ENCODE data around the gene DBET.
"Not testable (repeated sequence)": the region's sequence is repeated elsewhere in the genome, so short reads cannot be mapped to it uniquely, and the experiment has no call there.

DNA sequence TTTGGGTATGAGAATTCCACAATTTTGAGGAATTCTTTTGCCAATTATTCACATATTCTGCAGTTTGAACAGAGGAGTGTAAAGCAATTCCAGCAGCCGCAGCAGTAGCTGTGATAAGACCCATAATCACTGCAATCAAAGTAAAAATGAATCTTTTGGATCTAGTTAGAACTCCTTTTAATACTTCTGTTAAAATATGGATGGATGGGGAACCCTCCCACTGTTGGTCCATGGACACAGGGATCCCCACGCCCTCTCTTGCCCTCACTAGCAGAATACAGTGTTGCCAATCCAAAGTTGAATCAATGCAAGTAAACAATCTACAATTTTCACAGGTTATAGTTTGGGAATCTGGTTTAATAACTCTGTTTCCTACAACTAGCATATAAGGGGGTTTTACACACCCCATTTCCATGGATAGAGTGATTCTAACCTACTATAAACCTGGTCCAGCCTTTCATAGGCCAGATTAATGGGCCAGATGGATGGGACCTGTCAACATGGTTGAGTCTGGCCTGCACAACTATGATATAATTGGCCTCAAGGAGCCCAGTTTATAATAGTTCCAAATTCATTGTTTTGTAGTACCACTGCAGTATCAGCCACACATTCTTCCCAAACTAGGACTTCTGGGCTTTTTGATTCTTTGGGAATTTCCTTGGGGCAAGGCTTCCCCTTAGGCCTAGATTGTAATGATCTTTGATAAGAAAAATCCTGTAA lies 43.6 kb downstream of the DBET start:
- TF ChIP-seq, protein P1, sequence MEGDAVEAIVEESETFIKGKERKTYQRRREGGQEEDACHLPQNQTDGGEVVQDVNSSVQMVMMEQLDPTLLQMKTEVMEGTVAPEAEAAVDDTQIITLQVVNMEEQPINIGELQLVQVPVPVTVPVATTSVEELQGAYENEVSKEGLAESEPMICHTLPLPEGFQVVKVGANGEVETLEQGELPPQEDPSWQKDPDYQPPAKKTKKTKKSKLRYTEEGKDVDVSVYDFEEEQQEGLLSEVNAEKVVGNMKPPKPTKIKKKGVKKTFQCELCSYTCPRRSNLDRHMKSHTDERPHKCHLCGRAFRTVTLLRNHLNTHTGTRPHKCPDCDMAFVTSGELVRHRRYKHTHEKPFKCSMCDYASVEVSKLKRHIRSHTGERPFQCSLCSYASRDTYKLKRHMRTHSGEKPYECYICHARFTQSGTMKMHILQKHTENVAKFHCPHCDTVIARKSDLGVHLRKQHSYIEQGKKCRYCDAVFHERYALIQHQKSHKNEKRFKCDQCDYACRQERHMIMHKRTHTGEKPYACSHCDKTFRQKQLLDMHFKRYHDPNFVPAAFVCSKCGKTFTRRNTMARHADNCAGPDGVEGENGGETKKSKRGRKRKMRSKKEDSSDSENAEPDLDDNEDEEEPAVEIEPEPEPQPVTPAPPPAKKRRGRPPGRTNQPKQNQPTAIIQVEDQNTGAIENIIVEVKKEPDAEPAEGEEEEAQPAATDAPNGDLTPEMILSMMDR (conservative IDR thresholded peaks at IDR 0.05 in 1 of 2, IDR thresholded peaks at IDR 0.05 in 1 of 2; ENCODE audit: extremely low read depth in 1 of 2, insufficient read depth in 1 of 2, low read depth in 1 of 2, low read length in 2 of 2) = not testable (repeated sequence)
- not testable (repeated sequence) for TF ChIP-seq EZH2 (IDR thresholded peaks at IDR 0.05; ENCODE audit: borderline replicate concordance, low read length)
